ENCODE measurements around the gene MAF. TPM values are rescaled to one million over a fixed set of nuclear protein-coding genes. Genes with fewer than 3 reads are reported as not detected.

The MAF gene
- total and polyA plus RNA-seq, 7 donors, result 6.0 to 52.3 (median 35.2) TPM

DNA sequence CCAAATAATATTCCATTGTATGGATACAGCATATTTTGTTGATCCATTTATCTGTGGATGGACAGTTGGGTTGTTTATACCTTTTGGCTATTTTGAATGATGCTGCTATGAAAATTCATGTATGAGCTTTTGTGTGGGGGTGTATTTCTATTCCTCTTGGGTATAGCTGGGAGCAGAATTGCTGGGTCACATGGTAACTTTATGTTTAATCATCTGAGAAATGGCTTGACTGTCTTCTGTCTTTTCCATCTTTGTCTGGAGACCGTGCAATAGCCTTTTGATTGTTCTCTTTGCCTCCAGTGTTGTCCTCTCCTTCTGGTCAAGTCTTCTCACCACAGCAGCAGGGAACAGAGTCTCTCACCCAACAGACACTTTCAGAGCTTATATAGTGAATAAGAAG lies 20.5 kb upstream of the MAF start:
- TF ChIP-seq, protein P1, sequence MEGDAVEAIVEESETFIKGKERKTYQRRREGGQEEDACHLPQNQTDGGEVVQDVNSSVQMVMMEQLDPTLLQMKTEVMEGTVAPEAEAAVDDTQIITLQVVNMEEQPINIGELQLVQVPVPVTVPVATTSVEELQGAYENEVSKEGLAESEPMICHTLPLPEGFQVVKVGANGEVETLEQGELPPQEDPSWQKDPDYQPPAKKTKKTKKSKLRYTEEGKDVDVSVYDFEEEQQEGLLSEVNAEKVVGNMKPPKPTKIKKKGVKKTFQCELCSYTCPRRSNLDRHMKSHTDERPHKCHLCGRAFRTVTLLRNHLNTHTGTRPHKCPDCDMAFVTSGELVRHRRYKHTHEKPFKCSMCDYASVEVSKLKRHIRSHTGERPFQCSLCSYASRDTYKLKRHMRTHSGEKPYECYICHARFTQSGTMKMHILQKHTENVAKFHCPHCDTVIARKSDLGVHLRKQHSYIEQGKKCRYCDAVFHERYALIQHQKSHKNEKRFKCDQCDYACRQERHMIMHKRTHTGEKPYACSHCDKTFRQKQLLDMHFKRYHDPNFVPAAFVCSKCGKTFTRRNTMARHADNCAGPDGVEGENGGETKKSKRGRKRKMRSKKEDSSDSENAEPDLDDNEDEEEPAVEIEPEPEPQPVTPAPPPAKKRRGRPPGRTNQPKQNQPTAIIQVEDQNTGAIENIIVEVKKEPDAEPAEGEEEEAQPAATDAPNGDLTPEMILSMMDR (IDR thresholded peaks at IDR 0.05), result no peak
- Histone ChIP-seq H3K27ac (no peak overlapping the region), H3K27me3 (ENCODE audit: insufficient read depth in 3 of 3, low read length in 2 of 3) (peaks cover 0 to 10% (median 0%) of the 10 kb centered on the region in 3 donors), H3K4me3 (no peak overlapping the region), H3K4me1 (no peaks in the 10 kb centered on the region), H3K9me3 (no peaks in the 10 kb centered on the region), H3K36me3 (ENCODE audit: insufficient read depth in 1 of 2, low read depth in 1 of 2) (no peaks in the 10 kb centered on the region)
- 75 to 85% (median 77%) methylated on average over 1 of the region's 1 CpG for WGBS, 3 donors
- intact Hi-C loops (cut with DNase I), result no loop called here
- no peak for ATAC-seq
- DNase-seq, result no peak

DNA sequence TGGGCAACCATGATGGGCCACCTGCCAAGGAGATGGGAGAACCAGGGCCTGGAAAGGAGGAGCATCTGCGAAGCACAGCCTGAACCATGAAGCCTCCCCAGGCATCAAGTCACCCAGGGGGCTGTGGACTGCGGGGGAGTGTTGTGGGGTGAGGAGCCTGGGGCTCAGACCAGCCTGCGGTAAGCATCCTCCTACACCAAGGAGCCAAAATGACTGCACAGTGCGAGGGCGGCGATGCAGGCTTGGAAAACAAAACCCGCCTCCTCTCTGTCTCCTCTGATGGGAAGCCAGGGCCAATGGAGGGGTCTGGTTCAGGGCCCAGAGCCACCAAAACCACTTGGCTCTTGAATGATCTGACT lies 18.1 kb upstream of the MAF start:
- H3K36me3 ChIP-seq (ENCODE audit: insufficient read depth in 1 of 2, low read depth in 1 of 2), result no peaks in the 10 kb centered on the region
- no peaks in the 10 kb centered on the region for H3K4me1 ChIP-seq
- no peaks in the 10 kb centered on the region for H3K9me3 ChIP-seq
- ATAC-seq (no peak), DNase-seq (no peak)
- H3K27ac ChIP-seq, result no peak overlapping the region
- H3K4me3 ChIP-seq, result no peak overlapping the region
- TF ChIP-seq, protein P1 (IDR thresholded peaks at IDR 0.05), result no peak
- intact Hi-C loops (cut with DNase I), result no loop called here
- WGBS, 3 donors, result 81 to 95% (median 88%) methylated on average over 7 of the region's 7 CpGs
- H3K27me3 ChIP-seq (ENCODE audit: insufficient read depth in 3 of 3, low read length in 2 of 3), result peaks cover 0 to 5% (median 0%) of the 10 kb centered on the region in 3 donors

DNA sequence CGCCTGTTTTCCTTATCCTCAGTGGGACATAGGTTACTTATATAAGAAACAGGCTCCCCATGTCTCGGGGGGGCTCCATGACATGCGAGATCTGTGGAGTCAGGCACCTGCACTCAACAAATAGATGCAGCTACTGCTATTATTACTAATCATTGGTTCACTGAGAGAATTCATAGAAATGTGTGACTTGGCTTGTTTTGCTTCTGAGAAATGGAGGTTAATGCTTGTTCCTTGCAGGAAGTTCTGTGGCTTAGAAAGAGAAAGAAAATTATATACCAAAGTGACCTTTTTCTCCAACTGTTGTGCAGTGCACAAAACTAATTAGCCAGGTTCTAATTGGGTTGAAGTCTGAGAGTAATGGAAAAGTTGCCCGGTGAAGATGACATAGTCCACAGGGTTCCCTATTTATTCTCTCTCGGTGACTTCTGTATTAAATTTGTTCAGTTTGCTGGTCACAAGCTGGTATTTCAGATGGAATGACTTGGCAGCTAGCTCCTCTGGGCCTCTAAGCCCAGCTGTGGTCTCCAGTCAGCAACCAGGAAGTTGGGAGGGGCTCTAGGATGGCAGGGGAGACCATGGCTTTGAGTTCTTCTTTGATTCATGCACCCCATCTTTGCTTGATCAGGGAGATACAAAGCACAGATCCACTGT lies 17.6 kb upstream of the MAF start:
- Histone ChIP-seq H3K4me1 (no peaks in the 10 kb centered on the region), H3K27me3 (ENCODE audit: insufficient read depth in 3 of 3, low read length in 2 of 3) (peaks cover 0 to 5% (median 0%) of the 10 kb centered on the region in 3 donors), H3K9me3 (no peaks in the 10 kb centered on the region), H3K27ac (no peak overlapping the region), H3K36me3 (ENCODE audit: insufficient read depth in 1 of 2, low read depth in 1 of 2) (no peaks in the 10 kb centered on the region), H3K4me3 (no peak overlapping the region)
- no peak for DNase-seq
- WGBS, 3 donors, result 70 to 78% (median 71%) methylated on average over 5 of the region's 5 CpGs
- ATAC-seq, result no peak
- intact Hi-C loops (cut with DNase I), result no loop called here
- TF ChIP-seq, protein P1 (IDR thresholded peaks at IDR 0.05), result no peak

DNA sequence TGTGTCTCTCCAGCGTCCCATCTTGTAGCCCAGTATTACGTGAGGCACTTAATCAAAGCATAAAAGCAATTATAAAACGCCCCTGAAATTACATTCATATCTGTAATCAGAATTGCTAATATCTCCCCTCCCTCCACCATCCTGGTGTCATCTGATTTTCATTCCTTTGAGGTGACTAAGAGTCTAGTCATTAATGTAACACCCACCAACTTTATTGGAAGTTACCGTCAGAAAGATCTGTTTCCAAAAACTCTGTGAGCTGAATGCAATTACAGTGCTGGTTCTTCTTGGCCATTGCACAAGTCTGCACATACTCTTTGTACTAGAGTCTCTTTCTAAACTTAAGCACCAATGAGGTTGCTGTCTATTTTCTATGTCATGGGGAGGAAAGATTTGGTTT lies 12.5 kb upstream of the MAF start:
- no peak for ATAC-seq
- Histone ChIP-seq H3K4me3 (no peak overlapping the region), H3K27ac (no peak overlapping the region), H3K4me1 (no peaks in the 10 kb centered on the region), H3K27me3 (ENCODE audit: insufficient read depth in 3 of 3, low read length in 2 of 3) (no peaks in the 10 kb centered on the region), H3K9me3 (no peaks in the 10 kb centered on the region), H3K36me3 (ENCODE audit: insufficient read depth in 1 of 2, low read depth in 1 of 2) (no peaks in the 10 kb centered on the region)
- intact Hi-C loops (cut with DNase I), result loop anchor here in 1 of 2 donors (5.0 kb wide), 1 partner anchor 854 kb away; no protein-coding TSS in a partner anchor
- no peak for DNase-seq
- TF ChIP-seq, protein P1 (IDR thresholded peaks at IDR 0.05), result no peak
- 76 to 92% (median 84%) methylated on average over 4 of the region's 4 CpGs for WGBS, 3 donors

DNA sequence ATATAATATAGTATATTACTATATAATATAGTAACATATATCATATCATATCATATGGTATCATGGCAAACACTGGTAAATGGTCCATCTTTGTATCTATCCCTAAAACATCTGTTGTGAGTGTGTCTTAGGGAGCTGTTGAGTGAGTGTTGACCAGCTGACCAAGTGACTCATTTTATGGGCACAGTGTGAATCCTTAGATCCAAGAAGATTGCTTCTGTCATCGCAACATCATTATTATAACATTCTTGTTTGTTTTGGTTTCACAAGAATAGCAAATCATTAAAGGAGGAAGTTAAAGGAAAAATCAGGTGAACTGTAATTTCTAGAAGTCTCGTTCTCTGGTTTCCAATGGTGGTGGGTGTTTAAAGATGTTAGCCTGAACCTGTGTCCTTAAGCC lies 11.7 kb upstream of the MAF start:
- H3K36me3 ChIP-seq (ENCODE audit: insufficient read depth in 1 of 2, low read depth in 1 of 2), result no peaks in the 10 kb centered on the region
- no peak for DNase-seq
- no peaks in the 10 kb centered on the region for H3K27me3 ChIP-seq (ENCODE audit: insufficient read depth in 3 of 3, low read length in 2 of 3)
- 90 to 97% (median 93%) methylated on average over 2 of the region's 2 CpGs for WGBS, 3 donors
- H3K27ac ChIP-seq, result no peak overlapping the region
- no peaks in the 10 kb centered on the region for H3K9me3 ChIP-seq
- peaks cover 3% of the 10 kb centered on the region for H3K4me1 ChIP-seq
- intact Hi-C loops (cut with DNase I), result loop anchor here in 1 of 2 donors (5.0 kb wide), 1 partner anchor 855 kb away; no protein-coding TSS in a partner anchor
- TF ChIP-seq, protein P1 (IDR thresholded peaks at IDR 0.05), result no peak
- no peak overlapping the region for H3K4me3 ChIP-seq
- ATAC-seq, result no peak

Measured in psoas muscle (tissue), 8 donors.